ENCODE measurements around the gene GFER. TPM values are rescaled to one million over a fixed set of nuclear protein-coding genes. Genes with fewer than 3 reads are reported as not detected.

The GFER gene
- total RNA-seq (1 to 10 TPM; 7.4 to 9.0 TPM), polyA plus RNA-seq (10 to 100 TPM; 21.3 to 28.4 TPM)

GRCh38 chr16:1983544-1984346 is at the start of gene GFER:
Gene GFER (plus strand): TSS chr16:1984193. CDS start chr16:1984219, 26 bp downstream.
- no peak for TF ChIP-seq RAD21 (IDR thresholded peaks at IDR 0.05)
- TF ChIP-seq EGR1 (IDR thresholded peaks at IDR 0.05; ENCODE audit: low read depth in 2 of 2), result peak in 1 of 2 donors; percentile 2
- peak; percentile 86 for TF ChIP-seq YY1 (IDR thresholded peaks at IDR 0.05)
- TF ChIP-seq TAF1 (conservative IDR thresholded peaks at IDR 0.05), result no peak
- TF ChIP-seq ZBTB33 (IDR thresholded peaks at IDR 0.05), result no peak
- peak; percentile 27 for TF ChIP-seq CTCF (IDR thresholded peaks at IDR 0.05; ENCODE audit: low read depth, low read length, missing input control)
- peak; percentile 87 for TF ChIP-seq NR2F2 (IDR thresholded peaks at IDR 0.05)
- TF ChIP-seq FOXA2 (IDR thresholded peaks at IDR 0.05), result no peak
- no peak for TF ChIP-seq JUND (IDR thresholded peaks at IDR 0.05)
- TF ChIP-seq HNF4G (IDR thresholded peaks at IDR 0.05), result no peak
- TF ChIP-seq SP1 (IDR thresholded peaks at IDR 0.05), result peak; percentile 86
- TF ChIP-seq MAX (IDR thresholded peaks at IDR 0.05), result no peak
- peak in 1 of 2 donors; percentile 48 for TF ChIP-seq GABPA (IDR thresholded peaks at IDR 0.05 in 1 of 2, conservative IDR thresholded peaks at IDR 0.05 in 1 of 2)
- TF ChIP-seq RXRA (IDR thresholded peaks at IDR 0.05), result peak in 1 of 2 donors; percentile 29
- TF ChIP-seq ATF3 (IDR thresholded peaks at IDR 0.05), result no peak
- peak; percentile 81 to 87 for TF ChIP-seq HNF4A (conservative IDR thresholded peaks at IDR 0.05)
- TF ChIP-seq FOXA1 (IDR thresholded peaks at IDR 0.05), result no peak
- peak; percentile 32 for TF ChIP-seq REST (IDR thresholded peaks at IDR 0.05)
- Histone ChIP-seq H3K4me1 (ENCODE audit: control insufficient read depth in 4 of 4, insufficient read depth in 4 of 4, low read length in 3 of 4) (peaks cover 5 to 35% (median 17%) of the 10 kb centered on the region in 4 donors), H3K36me3 (ENCODE audit: control insufficient read depth in 4 of 4, insufficient read depth in 3 of 4, low read depth in 1 of 4, low read length in 3 of 4) (peaks cover 0 to 17% (median under 1%) of the 10 kb centered on the region in 4 donors), H3K9ac (ENCODE audit: low read depth in 1 of 2, low read length in 2 of 2) (peak within 1 kb of the TSS; percentile 4 to 56), H3K27ac (ENCODE audit: low read depth in 1 of 2, low read length in 2 of 2) (peak within 1 kb of the TSS; percentile 83 to 87), H3K4me3 (ENCODE audit: low read depth in 1 of 3, low read length in 3 of 3) (peak within 1 kb of the TSS; percentile 65 to 90 (median 77)), H3K9me3 (ENCODE audit: control insufficient read depth in 4 of 4, low read length in 3 of 4) (no peaks in the 10 kb centered on the region), H3K27me3 (ENCODE audit: control insufficient read depth in 4 of 4, insufficient read depth in 4 of 4, low read length in 3 of 4) (no peaks in the 10 kb centered on the region)
- WGBS, result under 1% methylated on average over 109 of the region's 109 CpGs
- peak; percentile 89 for DNase-seq (ENCODE audit: low spot score)
